ENCODE results near the gene COL23A1.
A peak's percentile ranks its signal among the peaks of the same experiment; 100 is the strongest.

COL23A1 gene

DNA sequence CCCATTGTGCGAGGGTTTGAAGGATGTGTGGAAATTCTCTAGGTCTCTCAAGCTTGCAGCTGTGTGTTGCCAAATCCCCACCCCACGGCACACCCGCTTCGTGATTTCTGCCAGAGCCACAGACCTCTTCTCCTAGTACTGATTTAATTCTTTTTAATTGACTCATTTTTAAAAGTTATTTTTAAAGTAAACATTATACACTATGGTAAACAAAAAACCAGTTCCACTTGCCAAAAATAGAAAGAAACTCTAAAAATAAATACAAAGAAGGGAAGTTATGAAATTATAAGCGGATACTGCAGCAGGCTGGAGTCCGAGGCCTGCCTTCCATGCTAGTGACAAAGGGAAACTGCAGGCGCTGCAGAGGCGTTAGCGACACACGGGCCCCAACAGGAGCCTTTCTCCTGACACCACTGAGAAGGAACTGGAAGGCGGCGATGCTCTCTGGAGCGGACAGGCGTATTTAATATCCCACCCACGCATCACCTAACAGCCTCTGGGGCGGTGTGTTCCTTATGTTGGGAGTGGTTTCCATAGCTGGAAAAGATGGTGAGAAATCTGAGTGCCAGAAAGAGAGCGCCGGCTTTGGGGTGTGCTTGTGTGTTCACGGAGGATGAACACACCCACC, 122.5 kb downstream of the COL23A1 start:
- TF ChIP-seq CTCF (IDR thresholded peaks at IDR 0.05; ENCODE audit: low read length, missing control alignments): no peak
- H3K4me3 ChIP-seq (replicated peaks; ENCODE audit: low read depth, low read length): no peak overlapping the region
- peak; percentile 14 for DNase-seq (ENCODE audit: low read depth)

- DNase-seq (ENCODE audit: low read depth): no peak
- no peak overlapping the region for H3K4me3 ChIP-seq (replicated peaks; ENCODE audit: low read depth, low read length)
- TF ChIP-seq CTCF (IDR thresholded peaks at IDR 0.05; ENCODE audit: low read length, missing control alignments): no peak
These were observed 123.0 kb downstream of the COL23A1 start for GRCh38 chr5:178467205-178467567.

DNA sequence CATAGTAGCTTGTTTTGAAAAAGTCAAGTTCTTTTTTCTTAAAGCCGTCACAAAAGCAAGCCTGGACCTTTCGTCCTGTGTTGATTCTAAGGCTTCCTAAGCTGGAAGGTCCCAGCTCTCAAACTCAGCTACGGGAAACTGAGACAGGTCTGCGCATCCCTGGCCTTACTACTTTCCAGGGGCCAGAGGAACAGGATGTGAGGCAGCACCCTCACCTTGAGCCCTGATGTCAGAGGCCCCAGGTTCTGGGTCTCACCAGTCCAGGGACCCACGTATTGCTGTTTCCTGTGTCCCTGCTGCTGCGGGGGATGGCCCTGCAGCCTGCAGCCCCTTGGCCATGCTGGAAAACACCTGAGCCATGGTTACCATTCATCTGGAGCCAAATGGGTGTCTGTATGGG, 123.9 kb downstream of the COL23A1 start:
- H3K4me3 ChIP-seq (replicated peaks; ENCODE audit: low read depth, low read length): no peak overlapping the region
- no peak for TF ChIP-seq CTCF (IDR thresholded peaks at IDR 0.05; ENCODE audit: low read length, missing control alignments)
- DNase-seq (ENCODE audit: low read depth): no peak

DNA sequence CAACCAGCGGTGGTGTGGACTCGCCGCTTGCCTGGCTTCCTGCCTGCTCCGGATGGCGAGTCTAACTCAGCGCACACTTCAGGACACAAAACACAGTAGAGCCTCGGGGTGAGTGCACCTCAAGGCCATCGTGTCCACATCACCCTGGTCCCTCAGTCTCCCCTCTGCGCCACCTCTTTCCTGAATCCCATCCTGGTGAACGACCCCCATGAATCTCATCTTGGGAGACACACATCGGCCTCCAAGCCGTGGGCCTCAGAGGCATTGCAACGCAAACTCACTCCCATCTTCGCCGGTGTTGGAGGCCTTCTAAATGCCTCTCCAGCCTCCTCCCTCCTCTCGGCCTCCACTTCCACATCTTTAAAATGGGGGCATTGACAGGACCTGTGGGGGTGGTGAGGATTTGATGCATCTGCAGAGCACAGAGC, 124.3 kb downstream of the COL23A1 start:
- TF ChIP-seq CTCF (IDR thresholded peaks at IDR 0.05; ENCODE audit: low read length, missing control alignments): no peak
- H3K4me3 ChIP-seq (replicated peaks; ENCODE audit: low read depth, low read length): no peak overlapping the region
- no peak for DNase-seq (ENCODE audit: low read depth)

DNA sequence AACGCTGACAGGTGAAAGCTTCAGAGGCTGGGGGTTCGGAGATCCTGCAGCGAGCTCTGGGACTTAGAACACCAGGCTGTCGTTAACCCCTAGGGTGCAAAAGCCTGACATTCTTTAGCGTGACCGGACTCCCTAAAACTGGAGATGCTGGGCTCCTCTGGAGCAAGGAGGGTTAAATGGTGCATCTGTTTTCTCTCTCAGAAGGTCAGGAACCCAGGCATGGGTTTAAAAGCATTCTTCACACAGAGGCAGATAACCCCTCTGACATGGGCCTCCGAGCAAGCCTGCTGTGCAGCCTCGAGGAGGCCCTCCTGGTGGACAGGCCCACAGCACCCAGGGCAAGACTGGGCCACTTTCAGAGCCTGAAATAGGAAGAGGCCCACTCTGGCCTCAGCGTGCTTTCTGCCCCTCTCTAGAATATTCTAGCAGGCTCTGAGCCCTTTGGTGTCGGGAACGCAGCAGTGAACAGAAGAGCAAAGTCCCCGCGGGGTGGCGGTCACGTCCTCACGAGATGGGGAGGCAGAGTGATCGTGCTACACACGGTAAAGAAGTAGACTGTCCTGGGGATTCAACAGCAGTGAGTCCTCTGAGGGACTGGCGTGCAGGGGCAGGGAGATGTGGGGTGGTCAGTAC, 124.8 kb downstream of the COL23A1 start:
- H3K4me3 ChIP-seq (replicated peaks; ENCODE audit: low read depth, low read length): no peak overlapping the region
- TF ChIP-seq CTCF (IDR thresholded peaks at IDR 0.05; ENCODE audit: low read length, missing control alignments): no peak
- DNase-seq (ENCODE audit: low read depth): no peak

DNA sequence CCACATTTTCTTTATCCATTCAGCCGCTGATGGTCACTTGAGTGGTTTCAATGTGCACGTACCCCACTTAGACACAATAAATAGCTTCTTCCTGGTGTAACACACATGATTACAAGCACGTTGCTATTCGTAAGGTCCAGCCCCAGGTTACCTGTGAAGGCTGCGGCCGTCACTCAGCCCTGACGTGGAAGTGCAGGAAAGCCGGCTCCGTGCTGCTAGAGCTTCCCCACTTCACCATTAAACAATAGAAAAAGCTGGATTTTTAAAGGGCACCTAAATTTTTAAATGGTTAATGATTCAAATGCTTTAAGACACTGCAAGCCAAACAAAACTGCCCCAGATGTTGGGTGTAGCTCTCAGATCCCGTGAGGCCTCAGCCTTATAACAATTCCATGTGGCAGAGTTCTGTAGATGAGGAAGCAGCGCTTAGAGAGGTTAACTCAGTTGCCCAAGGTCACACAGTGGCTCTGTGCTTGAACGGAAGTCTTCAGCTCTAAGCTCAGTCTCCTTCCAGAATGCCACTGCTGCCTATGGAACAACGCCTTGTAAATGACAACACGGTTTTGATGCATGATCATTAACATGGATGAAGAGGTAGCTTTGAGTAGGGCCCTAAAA, 125.7 kb downstream of the COL23A1 start:
- DNase-seq (ENCODE audit: low read depth): no peak

More for the DNA sequence above, 125.7 kb downstream of the COL23A1 start:
- H3K4me3 ChIP-seq (replicated peaks; ENCODE audit: low read depth, low read length): no peak overlapping the region
- no peak for TF ChIP-seq CTCF (IDR thresholded peaks at IDR 0.05; ENCODE audit: low read length, missing control alignments)

Data from fibroblast of pulmonary artery (primary cell).